HepG2 (cell line): ENCODE measurements around the gene CAPN9. TPM values are rescaled to one million over a fixed set of nuclear protein-coding genes. Genes with fewer than 3 reads are reported as not detected.

ENCODE experiments used
- E2F2 ChIP-seq: sonication (generic); formaldehyde crosslinking; IDR thresholded peaks from 2 replicates; pipeline ENCODE4 v1.4.0; 2020; ENCODE audit warnings: missing genetic modification reagents, borderline replicate concordance
- HIC2 ChIP-seq: sonication (generic); formaldehyde crosslinking; IDR thresholded peaks from 2 replicates; pipeline ENCODE4 v1.9.0; 2022; ENCODE audit warnings: low read depth, missing genetic modification reagents
- HINFP ChIP-seq: sonication (generic); formaldehyde crosslinking; IDR thresholded peaks from 2 replicates; pipeline ENCODE4 v1.4.0; 2020; ENCODE audit warnings: low read depth, mild to moderate bottlenecking, missing genetic modification reagents
- HMGXB3 ChIP-seq: sonication (generic); formaldehyde crosslinking; IDR thresholded peaks from 2 replicates; pipeline ENCODE4 v1.4.0; 2020; ENCODE audit warnings: missing genetic modification reagents, borderline replicate concordance
- MXD1 ChIP-seq: sonication (generic); formaldehyde crosslinking; IDR thresholded peaks from 2 replicates; pipeline ENCODE4 v1.4.0; 2020; ENCODE audit warnings: mild to moderate bottlenecking, missing genetic modification reagents
- NFIB ChIP-seq: sonication (generic); formaldehyde crosslinking; IDR thresholded peaks from 2 replicates; pipeline ENCODE4 v1.9.0; 2021; ENCODE audit warnings: missing genetic modification reagents, mild to moderate bottlenecking, borderline replicate concordance
- PCBP1 ChIP-seq: fragments of 200-400 bp; formaldehyde crosslinking; IDR thresholded peaks from 2 replicates; pipeline ENCODE4 v1.6.1; 2017; ENCODE audit warnings: mild to moderate bottlenecking, low read depth, low read length, borderline replicate concordance
- PITX1 ChIP-seq: sonication (generic); formaldehyde crosslinking; IDR thresholded peaks from 2 replicates; pipeline ENCODE4 v1.5.1; 2020; ENCODE audit warnings: mild to moderate bottlenecking, missing genetic modification reagents
- POLR2A ChIP-seq, 2 experiments: IDR thresholded peaks; 2 replicates each; pipeline ENCODE4 v1.6.1; 2011; ENCODE audit warnings: low read depth in 2 of 2, low read length in 2 of 2, mild to moderate bottlenecking in 1 of 2, moderate library complexity in 1 of 2; ENCODE audit not compliant: insufficient read depth in 1 of 2
- SNAPC2 ChIP-seq: sonication (generic); formaldehyde crosslinking; IDR thresholded peaks from 2 replicates; pipeline ENCODE4 v1.8.1; 2022; ENCODE audit warnings: mild to moderate bottlenecking, missing genetic modification reagents
- ZEB1 ChIP-seq: IDR thresholded peaks from 2 replicates; pipeline ENCODE4 v1.6.1; 2012; ENCODE audit warnings: mild to moderate bottlenecking, low read depth, inconsistent platforms; ENCODE audit not compliant: insufficient replicate concordance
- ZHX1 ChIP-seq: sonication (generic); formaldehyde crosslinking; IDR thresholded peaks from 2 replicates; pipeline ENCODE4 v1.8.1; 2022; ENCODE audit warnings: low read depth, mild to moderate bottlenecking, missing genetic modification reagents
- ZNF605 ChIP-seq: sonication (generic); formaldehyde crosslinking; IDR thresholded peaks from 2 replicates; pipeline ENCODE4 v1.8.0; 2022; ENCODE audit warnings: mild to moderate bottlenecking, missing genetic modification reagents
- ZSCAN20 ChIP-seq: sonication (generic); formaldehyde crosslinking; IDR thresholded peaks from 2 replicates; pipeline ENCODE4 v1.4.0; 2020; ENCODE audit warnings: missing genetic modification reagents, mild to moderate bottlenecking, borderline replicate concordance
- polyA plus RNA-seq, 8 experiments: library from polyadenylated mRNA; depleted of rRNA in 3 of 8; stranded (reverse) in 7 of 8; unstranded in 1 of 8; fragments of >200 nt; fragmentation: Illumina TruSeq in 4 of 8; extraction: Trizol in 4 of 8; gene quantifications; 2 replicates each; pipeline versions ENCODE4 v1.2.1 to v1.2.3, GENCODE V29; 2011 to 2016; ENCODE audit warnings: low read depth in 4 of 8, missing spikeins in 1 of 8, mixed read lengths in 1 of 8; ENCODE audit not compliant: insufficient read depth in 1 of 8
- total RNA-seq, 5 experiments: library from RNA; depleted of rRNA; stranded (reverse); fragments of >200 nt; fragmentation: Illumina TruSeq; extraction: Trizol; gene quantifications; 2 replicates each; pipeline ENCODE4 v1.2.3, GENCODE V29; 2016; ENCODE audit warnings: low read depth in 1 of 5

CAPN9 gene
- total and polyA plus RNA-seq, 2 of the 13 experiments (the other 11 are each of a cell fraction or from before 2014, with no cell fraction given) = 0.04 to 0.31 TPM

GRCh38 chr1:230701895-230702768, 45.1 kb upstream of the CAPN9 start (continued):
- TF ChIP-seq HMGXB3 (CRISPR knock-in tag) (no peak), ZNF605 (no peak), ZHX1 (no peak), NFIB (CRISPR knock-in tag) (no peak), POLR2A (IDR thresholded peaks at IDR 0.05; ENCODE audit: insufficient read depth in 1 of 2, low read depth in 2 of 2, low read length in 2 of 2) (peak in 1 of 2 experiments; percentile 14; a peak in 1 of 4 replicates), HINFP (no peak), MXD1 (CRISPR knock-in tag) (no peak), HIC2 (no peak), PITX1 (CRISPR knock-in tag) (peak; percentile 48; the same call in 1 of the 2 replicates), SNAPC2 (no peak), ZEB1 (no peak), ZSCAN20 (CRISPR knock-in tag) (no peak), E2F2 (CRISPR knock-in tag) (no peak), PCBP1 (no peak)
